B cell (primary cell): ENCODE results near the gene TRIM29. TPM values are rescaled to one million over a fixed set of nuclear protein-coding genes. Genes with fewer than 3 reads are reported as not detected.

Source experiments
- ATAC-seq: fragments of 200-7000 bp; cut with Tn5 transposase; one replicate; pipeline ENCODE4 v1.10.0; 2021; ENCODE audit warnings: low read depth, mild to moderate bottlenecking, moderate number of reproducible peaks, moderate library complexity
- CTCF ChIA-PET: fragments of 350-600 bp; sonication (Branson Sonifier 250); formaldehyde crosslinking; loops from one replicate; lab custom pipeline; 2021; ENCODE audit warnings: antibody characterized with exemption, inconsistent platforms; lab: Charles Lee
- POLR2A ChIA-PET: fragments of 350-600 bp; sonication (Branson Sonifier 250); formaldehyde crosslinking; loops from one replicate; lab custom pipeline; 2021; ENCODE audit warnings: antibody characterized with exemption; lab: Charles Lee
- DNase-seq: peaks from one replicate; pipeline ENCODE4 v3.0.0; 2013
- H2AFZ ChIP-seq: 2 replicates; pipeline ENCODE4 v1.6.1; 2012; ENCODE audit warnings: mild to moderate bottlenecking, low read depth, low read length; ENCODE audit not compliant: insufficient read depth, poor library complexity, severe bottlenecking
- H3K27ac ChIP-seq, 2 donors: 1 replicate in 1 of 2; 2 replicates in 1 of 2; pipeline ENCODE4 v1.5.1; 2012 to 2013; ENCODE audit warnings: low read length in 2 of 2, mild to moderate bottlenecking in 2 of 2, moderate library complexity in 1 of 2
- H3K27me3 ChIP-seq, 4 experiments: fragments of 200-600 bp in 1 of 4; sonication (generic) in 1 of 4; replicated peaks in 1 of 4; 1 replicate in 2 of 4; 2 replicates in 2 of 4; pipeline versions ENCODE4 v1.6.1 to v1.7.0; 2013 to 2016; ENCODE audit warnings: low read length in 3 of 4, mild to moderate bottlenecking in 2 of 4, mixed read lengths in 1 of 4, moderate library complexity in 1 of 4; ENCODE audit not compliant: insufficient read depth in 4 of 4, control insufficient read depth in 3 of 4; ENCODE audit errors: control extremely low read depth in 1 of 4
- H3K36me3 ChIP-seq, 2 experiments: replicated peaks in 1 of 2; 1 replicate in 1 of 2; 2 replicates in 1 of 2; pipeline versions ENCODE4 v1.6.1 to v1.7.1; 2013; ENCODE audit warnings: low read length in 1 of 2; ENCODE audit not compliant: insufficient read depth in 2 of 2, control insufficient read depth in 1 of 2; ENCODE audit errors: control extremely low read depth in 1 of 2, extremely low read depth in 1 of 2
- H3K4me1 ChIP-seq, 2 donors: fragments of 200-600 bp in 1 of 2; sonication (generic) in 1 of 2; 1 replicate in 1 of 2; 2 replicates in 1 of 2; pipeline versions ENCODE4 v1.5.1 to v1.6.1; 2013 to 2017; ENCODE audit warnings: low read length in 2 of 2; ENCODE audit not compliant: control insufficient read depth in 2 of 2, insufficient read depth in 2 of 2
- H3K4me2 ChIP-seq: replicated peaks from 2 replicates; pipeline ENCODE3; 2012; ENCODE audit warnings: mild to moderate bottlenecking, low read depth, low read length; ENCODE audit not compliant: poor library complexity, severe bottlenecking
- H3K4me3 ChIP-seq, 5 experiments: fragments of 200-600 bp in 1 of 5; sonication (generic) in 1 of 5; 1 replicate in 3 of 5; 2 replicates in 2 of 5; pipeline versions ENCODE4 v1.5.1 to v1.7.0; 2011 to 2016; ENCODE audit warnings: low read length in 4 of 5, mild to moderate bottlenecking in 4 of 5, low read depth in 2 of 5, control low read depth in 1 of 5, moderate library complexity in 1 of 5; ENCODE audit not compliant: insufficient read depth in 1 of 5; ENCODE audit errors: control extremely low read depth in 1 of 5, extremely low read depth in 1 of 5
- H3K79me2 ChIP-seq: fragments of 200-600 bp; sonication (generic); one replicate; pipeline ENCODE4 v1.6.0; 2016; ENCODE audit warnings: low read length; ENCODE audit not compliant: control insufficient read depth, insufficient read depth
- H3K9ac ChIP-seq: fragments of 200-600 bp; sonication (generic); 2 replicates; pipeline ENCODE4 v1.6.1; 2017; ENCODE audit warnings: mild to moderate bottlenecking, low read length, moderate library complexity
- H3K9me3 ChIP-seq, 3 donors: one replicate each; pipeline versions ENCODE4 v1.6.1 to v1.7.1; 2013; ENCODE audit warnings: low read length in 2 of 3; ENCODE audit not compliant: control insufficient read depth in 2 of 3, insufficient read depth in 1 of 3; ENCODE audit errors: control extremely low read depth in 1 of 3
- H4K20me1 ChIP-seq: 2 replicates; pipeline ENCODE4 v1.6.0; 2012; ENCODE audit warnings: mild to moderate bottlenecking, low read length; ENCODE audit not compliant: insufficient read depth, control insufficient read depth, poor library complexity, severe bottlenecking
- H3K27ac Mint-ChIP-seq: one replicate; pipeline ENCODE4 v1.8.0; 2021; ENCODE audit warnings: mixed read lengths
- H3K27me3 Mint-ChIP-seq: one replicate; pipeline ENCODE4 v1.8.0; 2021; ENCODE audit warnings: mixed read lengths
- H3K4me1 Mint-ChIP-seq: one replicate; pipeline ENCODE4 v1.8.0; 2021; ENCODE audit warnings: mixed read lengths
- H3K4me3 Mint-ChIP-seq: one replicate; pipeline ENCODE4 v1.8.0; 2021; ENCODE audit warnings: mixed read lengths
- H3K9me3 Mint-ChIP-seq: one replicate; pipeline ENCODE4 v1.8.0; 2022; ENCODE audit warnings: mixed read lengths; ENCODE audit not compliant: insufficient read depth
- EZH2 ChIP-seq: IDR thresholded peaks from 2 replicates; pipeline ENCODE4 v1.6.1; 2012; ENCODE audit warnings: borderline replicate concordance, low read depth, mild to moderate bottlenecking, moderate library complexity, low read length; ENCODE audit not compliant: insufficient read depth, poor library complexity, severe bottlenecking
- WGBS: methylation state at CpG from one replicate; pipeline ENCODE4 v1.1.5; 2013; ENCODE audit warnings: missing lambda C conversion rate; ENCODE audit not compliant: insufficient coverage; 5-methylcytosine and 5-hydroxymethylcytosine counted together
- intact Hi-C: fragments of 100-400 bp; cut with micrococcal nuclease; formaldehyde crosslinking; loops from one replicate; pipeline ENCODE4 v1.10.0; 2022
- polyA plus RNA-seq: library from polyadenylated mRNA; depleted of rRNA; stranded (reverse); fragments of >200 nt; gene quantifications from 2 replicates; pipeline ENCODE4 v1.2.3, GENCODE V29; 2012
- total RNA-seq, 2 donors: library from RNA; stranded (reverse); fragments of 120-200 nt in 1 of 2; gene quantifications; 1 replicate in 1 of 2; 2 replicates in 1 of 2; pipeline versions ENCODE4 v1.2.3 to v1.2.4, GENCODE V29; 2013 to 2022
- TF ChIP-seq, protein P1 (sequence below): fragments of 200-600 bp; IDR thresholded peaks from one replicate; pipeline ENCODE4 v1.8.0; 2022; ENCODE audit warnings: antibody characterized with exemption, mild to moderate bottlenecking

The TRIM29 gene
- total and polyA plus RNA-seq, 2 donors (not counting 1 experiment from before 2014, with no cell fraction given), result not detected

DNA sequence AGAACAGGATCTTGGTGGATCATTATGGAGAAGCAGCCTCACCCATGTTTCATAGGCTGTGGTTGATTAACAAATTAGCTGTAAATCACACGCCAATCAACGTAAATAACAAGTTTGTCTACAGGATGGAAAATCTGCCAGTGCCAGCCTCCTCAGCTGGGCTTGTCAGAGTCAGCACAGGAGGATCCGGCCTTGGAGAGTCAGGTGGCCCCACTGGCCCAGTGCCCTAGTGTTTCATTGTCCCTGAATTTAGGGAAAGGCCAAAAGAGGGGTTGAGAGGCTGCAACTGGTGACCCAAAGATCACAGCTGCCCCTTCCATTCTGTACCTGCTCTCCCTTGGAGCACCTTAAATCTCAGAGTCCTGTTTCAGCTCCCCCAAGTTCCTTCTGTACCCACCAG lies 42.4 kb downstream of the TRIM29 start:
- Histone ChIP-seq H3K9ac (no peak overlapping the region), H3K27ac (no peak overlapping the region), H3K9me3 (no peaks in the 10 kb centered on the region), H2AFZ (no peak overlapping the region), H3K27me3 (no peaks in the 10 kb centered on the region), H4K20me1 (no peaks in the 10 kb centered on the region), H3K79me2 (no peaks in the 10 kb centered on the region), H3K4me2 (no peak overlapping the region), H3K4me1 (no peaks in the 10 kb centered on the region), H3K36me3 (no peaks in the 10 kb centered on the region), H3K4me3 (no peak overlapping the region)
- intact Hi-C loops, result no loop called here
- ChIA-PET POLR2A (no interaction called here), CTCF (no interaction called here)
- no peak for TF ChIP-seq EZH2
- TF ChIP-seq, protein P1, sequence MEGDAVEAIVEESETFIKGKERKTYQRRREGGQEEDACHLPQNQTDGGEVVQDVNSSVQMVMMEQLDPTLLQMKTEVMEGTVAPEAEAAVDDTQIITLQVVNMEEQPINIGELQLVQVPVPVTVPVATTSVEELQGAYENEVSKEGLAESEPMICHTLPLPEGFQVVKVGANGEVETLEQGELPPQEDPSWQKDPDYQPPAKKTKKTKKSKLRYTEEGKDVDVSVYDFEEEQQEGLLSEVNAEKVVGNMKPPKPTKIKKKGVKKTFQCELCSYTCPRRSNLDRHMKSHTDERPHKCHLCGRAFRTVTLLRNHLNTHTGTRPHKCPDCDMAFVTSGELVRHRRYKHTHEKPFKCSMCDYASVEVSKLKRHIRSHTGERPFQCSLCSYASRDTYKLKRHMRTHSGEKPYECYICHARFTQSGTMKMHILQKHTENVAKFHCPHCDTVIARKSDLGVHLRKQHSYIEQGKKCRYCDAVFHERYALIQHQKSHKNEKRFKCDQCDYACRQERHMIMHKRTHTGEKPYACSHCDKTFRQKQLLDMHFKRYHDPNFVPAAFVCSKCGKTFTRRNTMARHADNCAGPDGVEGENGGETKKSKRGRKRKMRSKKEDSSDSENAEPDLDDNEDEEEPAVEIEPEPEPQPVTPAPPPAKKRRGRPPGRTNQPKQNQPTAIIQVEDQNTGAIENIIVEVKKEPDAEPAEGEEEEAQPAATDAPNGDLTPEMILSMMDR, result no peak
- no peaks in the 10 kb centered on the region for H3K4me1 Mint-ChIP-seq
- no peak overlapping the region for H3K27ac Mint-ChIP-seq
- ATAC-seq (no peak), DNase-seq (no peak)
- H3K4me3 Mint-ChIP-seq, result no peak overlapping the region
- H3K27me3 Mint-ChIP-seq, result peaks cover 19% of the 10 kb centered on the region
- WGBS, result 81% methylated on average over 3 of the region's 3 CpGs
- H3K9me3 Mint-ChIP-seq, result no peaks in the 10 kb centered on the region

DNA sequence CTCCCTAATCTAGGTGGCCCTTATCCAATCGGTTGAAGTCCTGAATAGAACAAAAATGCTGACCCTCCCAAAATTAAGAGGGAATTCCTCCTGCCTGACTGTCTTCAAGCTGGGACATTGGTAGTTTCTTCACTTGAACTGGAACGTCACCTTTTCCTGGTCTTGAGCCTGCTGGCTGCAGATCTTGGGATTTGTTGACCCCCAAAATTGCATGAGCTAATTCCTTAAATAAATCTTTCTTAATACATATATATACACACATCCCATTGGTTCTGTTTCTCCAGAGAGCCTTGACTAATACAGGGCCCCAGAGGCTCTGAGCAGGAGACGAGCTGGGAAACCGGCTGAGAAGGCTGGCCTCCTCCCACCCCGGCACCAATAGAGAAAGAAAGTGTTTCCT lies 46.2 kb downstream of the TRIM29 start:
- H3K4me1 ChIP-seq, result no peaks in the 10 kb centered on the region
- TF ChIP-seq, protein P1, result no peak
- TF ChIP-seq EZH2, result no peak
- H2AFZ ChIP-seq, result no peak overlapping the region
- DNase-seq (no peak), ATAC-seq (no peak)
- no peaks in the 10 kb centered on the region for H3K4me1 Mint-ChIP-seq
- H3K4me3 Mint-ChIP-seq, result no peak overlapping the region
- intact Hi-C loops, result no loop called here
- no peaks in the 10 kb centered on the region for H3K36me3 ChIP-seq
- no peaks in the 10 kb centered on the region for H3K9me3 Mint-ChIP-seq
- no peak overlapping the region for H3K9ac ChIP-seq
- H3K27ac ChIP-seq, result no peak overlapping the region
- peaks cover 6% of the 10 kb centered on the region for H3K27me3 Mint-ChIP-seq
- no peaks in the 10 kb centered on the region for H3K27me3 ChIP-seq
- H3K79me2 ChIP-seq, result no peaks in the 10 kb centered on the region
- H3K27ac Mint-ChIP-seq, result no peak overlapping the region
- no peak overlapping the region for H3K4me3 ChIP-seq
- H4K20me1 ChIP-seq, result no peaks in the 10 kb centered on the region
- H3K9me3 ChIP-seq, result no peaks in the 10 kb centered on the region
- ChIA-PET CTCF (interaction anchor here (0.7 kb wide), 1 partner anchor 12 kb away, joined by 4 read pairs; no protein-coding TSS in a partner anchor), POLR2A (no interaction called here)
- no peak overlapping the region for H3K4me2 ChIP-seq
- 78% methylated on average over 5 of the region's 5 CpGs for WGBS
